Stimulated activated CD4-positive, alpha-beta T cell treated with anti-CD3 and anti-CD28 coated beads, TNF-alpha, amount 100 ng/mL, for 1 hour (primary cell): ENCODE measurements around the gene CALN1.

Experiments
- DNase-seq, 3 donors: peaks; one replicate each; pipeline ENCODE4 v3.0.0-alpha.2; 2020; ENCODE audit warnings: low read depth in 3 of 3, low spot score in 1 of 3

The CALN1 gene

GRCh38 chr7:72196176-72196575 is 216.0 kb downstream of the CALN1 start:
- DNase-seq: no peak

DNA sequence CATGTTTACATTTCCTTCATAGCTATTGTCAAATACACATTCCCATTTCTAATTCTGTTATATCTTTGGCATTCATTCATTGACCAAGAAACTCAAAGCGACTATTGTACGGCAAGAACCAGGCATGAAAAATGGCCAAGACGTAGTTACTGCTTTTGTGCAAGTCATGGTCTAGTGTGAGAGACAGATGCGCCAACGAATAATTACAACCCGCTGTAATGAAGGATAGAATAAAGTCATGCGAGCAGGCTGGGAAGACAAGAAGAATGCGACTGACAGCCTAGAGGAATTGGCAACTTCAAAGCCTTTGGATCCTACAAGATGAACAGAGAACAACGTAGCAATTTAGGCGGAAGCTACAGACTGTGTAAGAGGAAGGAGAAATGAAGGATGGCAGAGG is 221.2 kb downstream of the CALN1 start:
- no peak for DNase-seq

- DNase-seq: no peak
Observed at GRCh38 chr7:72190146-72190545, 222.0 kb downstream of the CALN1 start.

GRCh38 chr7:72187179-72187578 is 225.0 kb downstream of the CALN1 start:
- DNase-seq: no peak

- DNase-seq: no peak
Observed at GRCh38 chr7:72183835-72184234, 228.3 kb downstream of the CALN1 start.

DNA sequence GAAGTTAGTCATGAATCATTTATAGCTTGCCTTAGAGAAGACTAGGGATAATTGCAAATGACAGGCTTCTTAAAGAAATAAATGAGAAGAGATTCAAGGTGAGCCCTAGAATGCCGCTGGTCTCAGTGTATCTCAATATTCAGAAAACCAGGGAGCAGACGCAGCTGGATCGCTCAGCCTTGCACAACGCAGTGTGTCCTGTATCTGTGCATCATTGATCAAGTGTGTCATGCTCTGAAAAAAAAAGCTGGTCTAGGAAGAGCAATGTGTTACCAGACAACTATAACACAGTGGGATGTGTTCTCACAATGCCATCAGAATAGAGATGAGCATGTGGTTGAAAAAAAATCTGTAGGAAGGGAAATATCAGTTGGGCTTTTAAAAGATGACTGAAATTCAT is 230.1 kb downstream of the CALN1 start:
- DNase-seq: no peak

DNA sequence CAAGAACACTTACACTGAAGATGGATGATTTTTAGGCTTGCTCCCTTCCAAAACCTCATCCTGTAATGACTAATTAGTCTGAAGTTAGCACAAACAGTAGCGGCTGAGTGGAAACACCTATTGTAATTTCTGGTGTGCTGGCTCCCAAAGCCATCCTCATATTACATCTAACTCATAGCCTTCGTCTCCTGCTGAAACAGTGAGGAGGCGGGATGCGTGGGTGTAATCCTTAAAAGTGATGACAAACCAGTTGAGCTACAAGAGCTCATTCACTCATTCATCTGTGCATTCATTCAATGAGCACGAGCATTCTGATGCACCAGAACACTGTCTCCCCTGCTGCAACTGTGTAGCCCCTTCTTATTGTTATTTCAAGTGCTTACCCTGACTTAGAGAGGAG is 235.3 kb downstream of the CALN1 start:
- no peak for DNase-seq

DNA sequence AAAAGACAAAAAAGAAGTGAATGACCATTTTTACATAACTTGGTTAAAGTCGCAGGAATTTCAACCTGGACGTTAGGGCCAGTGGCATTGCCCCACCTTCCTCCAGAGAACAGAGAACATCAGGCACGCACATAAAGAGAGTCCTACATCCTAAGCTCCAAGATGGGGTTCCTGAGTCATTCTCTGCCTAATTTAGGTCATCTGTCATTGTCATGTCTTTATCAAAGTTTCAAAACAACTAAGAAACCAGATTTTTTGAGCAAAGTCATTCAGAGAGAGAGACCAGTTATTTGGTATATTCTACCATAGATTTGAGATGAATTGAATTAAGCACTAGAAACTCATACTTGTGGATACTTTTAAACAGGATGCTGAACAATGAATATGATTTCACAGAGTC is 241.7 kb downstream of the CALN1 start:
- no peak for DNase-seq

DNA sequence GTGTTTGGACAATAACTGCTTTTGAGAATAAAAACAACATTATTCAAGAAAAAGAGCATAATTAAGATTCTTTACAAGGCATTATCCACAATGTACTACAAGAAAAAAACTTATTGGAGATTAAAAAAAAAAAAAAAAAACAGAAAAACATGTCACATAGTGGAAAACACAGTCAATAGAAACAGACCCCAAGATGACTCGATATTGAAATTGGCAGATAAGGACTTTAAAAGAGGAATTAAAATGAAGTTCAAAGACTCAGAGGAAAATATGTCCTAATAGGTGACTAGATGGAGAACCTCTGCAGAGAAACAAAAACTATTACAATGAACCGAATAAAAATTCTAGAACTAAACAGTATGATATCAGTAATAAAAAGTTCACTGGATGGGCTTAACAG is 248.9 kb downstream of the CALN1 start:
- no peak for DNase-seq

- DNase-seq: no peak
Observed at GRCh38 chr7:72161534-72161933, 250.6 kb downstream of the CALN1 start.

DNA sequence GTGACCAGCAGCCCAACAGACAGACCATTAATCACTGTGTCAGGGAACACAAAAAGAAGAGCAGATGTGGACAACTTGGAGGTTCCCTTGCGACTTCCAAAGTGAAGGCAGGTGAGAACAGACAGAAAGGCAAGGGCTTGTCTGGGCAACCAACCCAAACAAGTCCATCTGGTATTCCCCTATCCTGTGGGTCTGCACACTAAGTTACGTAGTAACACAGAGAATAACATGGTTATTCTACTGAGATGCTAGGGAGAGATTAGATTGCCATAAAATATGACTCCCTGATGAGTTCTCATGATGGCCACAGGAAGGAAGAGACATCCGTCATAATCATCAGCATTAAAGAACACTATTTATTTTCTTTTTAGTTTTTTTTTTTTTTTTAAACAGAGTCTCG is 252.2 kb downstream of the CALN1 start:
- DNase-seq: no peak

GRCh38 chr7:72156671-72157070 is 255.5 kb downstream of the CALN1 start:
- no peak for DNase-seq

- DNase-seq: no peak
Observed at GRCh38 chr7:72153132-72153512, 259.0 kb downstream of the CALN1 start.

GRCh38 chr7:72152161-72153131 is 259.7 kb downstream of the CALN1 start:
- no peak for DNase-seq

GRCh38 chr7:72140566-72140965 is 271.6 kb downstream of the CALN1 start:
- DNase-seq: no peak

- no peak for DNase-seq
Observed at GRCh38 chr7:72127136-72127535, 285.0 kb downstream of the CALN1 start.

DNA sequence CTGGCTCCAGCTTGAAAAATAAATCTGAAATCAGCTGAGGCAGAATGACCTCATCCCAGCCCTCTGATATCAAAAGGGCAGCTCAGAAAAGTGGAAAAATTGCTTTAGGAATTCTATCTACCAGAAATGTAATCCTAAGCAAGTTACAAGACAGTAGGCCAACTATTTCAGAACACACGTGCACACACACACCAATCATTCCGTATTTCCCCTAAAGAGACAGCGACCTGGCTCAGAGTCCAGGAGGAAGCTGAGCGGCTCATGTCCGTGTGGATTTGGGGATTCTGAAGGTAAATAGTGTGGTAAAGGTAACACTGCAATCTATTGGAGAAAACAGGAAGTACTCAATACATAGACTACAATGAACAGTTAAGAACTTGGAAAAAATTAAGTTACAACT is 288.2 kb downstream of the CALN1 start:
- no peak for DNase-seq

DNA sequence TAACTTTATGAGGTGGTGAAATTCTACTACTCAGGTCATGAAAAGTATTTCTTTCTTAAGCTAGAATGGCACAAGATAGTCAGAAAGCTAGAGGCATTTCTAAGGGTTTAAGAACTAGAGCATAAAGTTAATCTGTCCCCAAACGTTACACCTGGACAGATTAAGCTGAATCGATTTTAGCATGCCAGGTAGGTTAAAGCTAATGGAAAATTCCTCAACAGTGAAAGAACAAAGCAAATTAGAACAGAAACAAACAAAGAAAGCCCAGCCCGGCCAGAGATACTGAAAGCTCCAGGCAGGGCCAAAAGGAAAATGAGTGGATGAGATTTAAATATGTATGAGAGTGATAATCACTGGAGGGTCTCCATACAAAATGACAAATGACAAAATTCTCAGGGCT is 293.8 kb downstream of the CALN1 start:
- DNase-seq: no peak

GRCh38 chr7:72114129-72114528 is 298.0 kb downstream of the CALN1 start:
- DNase-seq: no peak

GRCh38 chr7:72112992-72113391 is 299.1 kb downstream of the CALN1 start:
- no peak for DNase-seq

- no peak for DNase-seq
Observed at GRCh38 chr7:72112530-72112929, 299.6 kb downstream of the CALN1 start.

DNA sequence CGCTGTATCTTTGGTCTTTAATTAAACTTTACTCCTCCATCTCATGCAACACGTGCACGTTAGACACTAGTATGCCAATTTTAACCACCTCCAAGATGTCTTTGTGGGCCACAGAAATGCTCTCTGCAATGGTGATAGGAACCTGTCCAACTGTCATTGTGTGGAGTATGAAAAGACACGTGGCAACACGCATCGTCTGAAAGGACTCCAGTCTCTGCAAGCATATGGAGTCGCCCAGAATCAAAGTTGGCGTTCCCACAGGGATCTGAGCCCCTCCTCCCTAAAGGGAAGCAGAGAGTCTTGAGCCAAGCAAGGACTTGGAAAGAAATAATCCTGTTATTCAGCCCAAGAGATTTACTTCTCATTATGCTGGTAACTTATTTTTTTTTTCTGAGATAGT is 301.1 kb downstream of the CALN1 start:
- DNase-seq: no peak

GRCh38 chr7:72109566-72109965 is 302.6 kb downstream of the CALN1 start:
- no peak for DNase-seq
